SK-N-MC (cell line): ENCODE measurements around the gene PRR5L.

Experiments
- EZH2 ChIP-seq: fragments of 200-600 bp; sonication (generic); IDR thresholded peaks from one replicate; pipeline ENCODE4 v1.6.1; 2017; ENCODE audit warnings: antibody characterized with exemption
- POLR2AphosphoS5 ChIP-seq: IDR thresholded peaks from 2 replicates; pipeline ENCODE4 v1.6.1; 2012; ENCODE audit warnings: mild to moderate bottlenecking, low read depth, low read length, borderline replicate concordance

DNA sequence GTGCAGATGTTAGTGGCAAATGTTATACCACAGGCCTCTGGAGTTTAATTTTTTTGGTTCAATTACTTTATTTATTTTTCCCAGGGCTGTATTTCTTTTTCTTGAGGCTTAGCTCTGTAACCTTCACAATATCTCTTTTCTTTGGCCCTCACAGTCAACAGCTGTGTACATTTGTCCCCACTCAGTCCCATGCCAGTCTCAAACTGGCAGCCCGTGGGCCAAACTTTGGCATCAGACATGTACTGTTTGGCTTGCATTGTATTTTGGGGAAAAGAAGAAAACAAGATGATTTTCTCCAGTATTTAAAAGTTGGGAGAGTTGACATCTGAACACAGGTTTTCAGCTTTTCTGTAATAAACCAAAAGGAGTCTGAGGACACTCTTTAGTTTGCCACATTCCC, 87.1 kb downstream of the PRR5L start:
- TF ChIP-seq POLR2AphosphoS5 = no peak
- no peak for TF ChIP-seq EZH2
